BLaER1 treated with 17β-estradiol and CSF1 and Interleukin-3, amounts not matched to agents 10 nM and 100 nM (cell line): ENCODE results near the gene TTC16.

Experiments
- H3K27ac ChIP-seq, 11 experiments: shearing (Covaris generic); formaldehyde crosslinking; 2 replicates each; pipeline ENCODE4 v1.8.1; 2022
- H3K27me3 ChIP-seq, 11 experiments: shearing (Covaris generic); formaldehyde crosslinking; 2 replicates each; pipeline ENCODE4 v1.8.1; 2022
- H3K36me3 ChIP-seq, 11 experiments: shearing (Covaris generic); formaldehyde crosslinking; 2 replicates each; pipeline ENCODE4 v1.8.1; 2022
- H3K4me1 ChIP-seq, 10 experiments: shearing (Covaris generic); formaldehyde crosslinking; 2 replicates each; pipeline ENCODE4 v1.8.1; 2022
- H3K4me2 ChIP-seq, 11 experiments: shearing (Covaris generic); formaldehyde crosslinking; 2 replicates each; pipeline ENCODE4 v1.8.1; 2022
- H3K4me3 ChIP-seq, 10 experiments: shearing (Covaris generic); formaldehyde crosslinking; 2 replicates each; pipeline ENCODE4 v1.8.1; 2022
- H3K9ac ChIP-seq, 11 experiments: shearing (Covaris generic); formaldehyde crosslinking; 2 replicates each; pipeline ENCODE4 v1.8.1; 2022
- H3K9me3 ChIP-seq, 11 experiments: shearing (Covaris generic); formaldehyde crosslinking; replicated peaks in 1 of 11; 2 replicates each; pipeline ENCODE4 v1.8.1; 2022
- H4K20me1 ChIP-seq, 11 experiments: shearing (Covaris generic); formaldehyde crosslinking; 2 replicates each; pipeline ENCODE4 v1.8.1; 2022
- Cebpa-rat ChIP-seq, 11 experiments: shearing (Covaris generic); IDR thresholded peaks; 2 replicates each; pipeline ENCODE4 v1.8.1; 2022

Gene TTC16

DNA sequence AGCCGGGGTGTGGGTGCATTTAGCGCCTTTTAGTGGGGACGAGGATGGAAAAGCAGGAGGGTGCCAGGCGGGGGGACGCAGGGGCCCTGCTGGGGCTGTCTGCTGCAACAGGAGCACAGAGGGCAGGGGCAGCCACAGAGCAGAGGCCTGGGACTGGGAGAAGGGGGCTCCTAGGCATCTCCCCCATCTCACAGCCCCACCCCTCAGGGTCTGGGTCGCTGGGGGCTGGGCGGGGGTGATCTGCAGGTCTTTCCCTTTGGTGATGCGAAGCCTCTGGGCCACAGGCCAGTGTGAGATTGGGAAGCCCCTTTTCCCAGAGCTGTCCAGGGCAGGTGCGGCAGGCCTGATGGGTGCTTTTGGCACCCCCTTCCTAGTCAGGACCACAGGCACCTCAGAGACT lies 14.4 kb downstream of the TTC16 start:
- no peak overlapping the region for H3K4me2 ChIP-seq
- H4K20me1 ChIP-seq = peaks cover 0 to 52% (median 15%) of the 10 kb centered on the region in 11 experiments; a peak in 13 of 22 replicates
- H3K9ac ChIP-seq = peak overlapping the region in 3 of 11 experiments; percentile 1 to 29 (median 20); a peak in 2 of 22 replicates
- no peaks in the 10 kb centered on the region for H3K9me3 ChIP-seq
- peaks cover 11 to 40% (median 18%) of the 10 kb centered on the region in 11 experiments; a peak in 20 of 22 replicates for H3K36me3 ChIP-seq
- no peak for TF ChIP-seq Cebpa-rat (IDR thresholded peaks at IDR 0.05)
- no peak overlapping the region for H3K4me3 ChIP-seq
- no peaks in the 10 kb centered on the region for H3K27me3 ChIP-seq
- H3K4me1 ChIP-seq = peaks cover 18 to 28% (median 26%) of the 10 kb centered on the region in 10 experiments
- no peak overlapping the region for H3K27ac ChIP-seq

DNA sequence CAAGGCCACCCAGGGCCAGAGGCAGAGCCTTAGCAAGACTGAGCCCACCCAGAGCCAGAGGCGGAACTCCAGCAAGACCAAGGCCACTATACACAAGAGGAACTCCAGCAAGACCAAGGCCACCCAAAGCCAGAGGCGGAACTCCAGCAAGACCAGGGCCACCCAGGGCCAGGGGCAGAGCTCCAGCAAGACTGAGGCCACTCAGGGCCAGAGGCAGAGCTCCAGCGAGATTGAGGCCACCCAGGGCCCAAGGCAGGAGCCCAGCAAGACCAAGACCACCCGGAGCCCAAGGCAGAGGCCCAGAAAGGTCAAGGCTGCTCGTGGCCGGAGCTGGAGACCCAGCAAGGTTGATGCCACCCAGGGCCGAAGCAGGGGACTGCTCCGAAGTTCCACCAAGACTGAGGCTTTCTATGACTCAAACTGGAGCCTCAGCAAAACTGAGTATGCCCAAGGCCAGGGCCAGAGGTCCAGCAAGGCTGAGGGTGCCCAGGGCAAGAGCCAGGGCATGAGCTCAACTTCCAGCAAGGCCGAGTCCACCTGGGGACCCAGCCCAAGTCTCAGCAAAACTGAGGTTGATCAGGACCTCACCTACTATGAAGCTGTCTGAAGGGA lies 15.0 kb downstream of the TTC16 start:
- Histone ChIP-seq H3K9me3 (no peaks in the 10 kb centered on the region), H3K4me2 (no peak overlapping the region), H3K4me1 (peaks cover 18 to 33% (median 31%) of the 10 kb centered on the region in 10 experiments), H3K4me3 (no peak overlapping the region), H3K9ac (peak overlapping the region in 2 of 11 experiments; percentile 12 to 20; a peak in 2 of 22 replicates), H3K27me3 (no peaks in the 10 kb centered on the region), H3K36me3 (peaks cover 11 to 40% (median 18%) of the 10 kb centered on the region in 11 experiments; a peak in 20 of 22 replicates), H3K27ac (peak overlapping the region in 2 of 11 experiments; percentile 15 to 23; a peak in 1 of 22 replicates), H4K20me1 (peaks cover 0 to 52% (median 15%) of the 10 kb centered on the region in 11 experiments; a peak in 13 of 22 replicates)
- no peak for TF ChIP-seq Cebpa-rat (IDR thresholded peaks at IDR 0.05)

DNA sequence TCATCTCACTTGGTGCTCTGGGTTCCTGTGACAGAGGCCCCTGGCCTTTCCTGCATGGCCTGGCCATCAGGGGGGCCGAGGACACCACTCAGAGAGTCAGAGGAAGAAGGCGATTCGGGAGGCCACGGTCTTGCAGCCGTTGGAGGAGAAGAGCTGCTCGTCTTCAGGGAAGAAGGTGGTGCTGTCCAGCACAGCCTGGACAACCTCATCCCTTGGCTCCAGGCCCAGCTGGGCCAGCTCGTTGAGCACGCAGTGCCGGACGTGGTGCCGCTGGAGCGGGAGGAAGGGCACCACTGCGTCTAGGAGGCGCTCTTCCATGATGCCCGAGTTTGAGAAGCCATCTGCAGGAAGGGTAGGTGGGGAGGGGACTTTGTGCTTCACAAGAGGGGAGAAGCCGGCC lies 16.1 kb downstream of the TTC16 start:
- H3K27me3 ChIP-seq = no peaks in the 10 kb centered on the region
- peaks cover 0 to 52% (median 15%) of the 10 kb centered on the region in 11 experiments; a peak in 13 of 22 replicates for H4K20me1 ChIP-seq
- peaks cover 18 to 43% (median 41%) of the 10 kb centered on the region in 10 experiments for H3K4me1 ChIP-seq
- H3K9me3 ChIP-seq = no peaks in the 10 kb centered on the region
- H3K4me3 ChIP-seq = no peak overlapping the region
- H3K27ac ChIP-seq = peak overlapping the region in 2 of 11 experiments; percentile 11 to 12; a peak in 2 of 22 replicates
- H3K4me2 ChIP-seq = peak overlapping the region in 3 of 11 experiments; percentile 3 to 94 (median 5); a peak in 1 of 22 replicates
- no peak for TF ChIP-seq Cebpa-rat (IDR thresholded peaks at IDR 0.05)
- peaks cover 11 to 38% (median 18%) of the 10 kb centered on the region in 11 experiments; a peak in 20 of 22 replicates for H3K36me3 ChIP-seq
- peak overlapping the region in 3 of 11 experiments; percentile 20 to 38 (median 21); a peak in 4 of 22 replicates for H3K9ac ChIP-seq

- H3K9me3 ChIP-seq = no peaks in the 10 kb centered on the region
- H3K27me3 ChIP-seq = no peaks in the 10 kb centered on the region
- peaks cover 11 to 38% (median 18%) of the 10 kb centered on the region in 11 experiments; a peak in 20 of 22 replicates for H3K36me3 ChIP-seq
- H3K4me3 ChIP-seq = no peak overlapping the region
- peak overlapping the region in 5 of 11 experiments; percentile 14 to 38 (median 20); a peak in 4 of 22 replicates for H3K9ac ChIP-seq
- peaks cover 18 to 48% (median 46%) of the 10 kb centered on the region in 10 experiments for H3K4me1 ChIP-seq
- TF ChIP-seq Cebpa-rat (IDR thresholded peaks at IDR 0.05) = no peak
- H3K4me2 ChIP-seq = 0 out of 22 replicates have a peak overlapping the region, but pooled peaks of 5 of the 11 experiments have one; percentile 3 to 98 (median 94)
- peak overlapping the region in 2 of 11 experiments; percentile 11 to 12; a peak in 2 of 22 replicates for H3K27ac ChIP-seq
- peaks cover 0 to 52% (median 15%) of the 10 kb centered on the region in 11 experiments; a peak in 13 of 22 replicates for H4K20me1 ChIP-seq
Measured at GRCh38 chr9:127732444-127732843, 16.6 kb downstream of the TTC16 start.

DNA sequence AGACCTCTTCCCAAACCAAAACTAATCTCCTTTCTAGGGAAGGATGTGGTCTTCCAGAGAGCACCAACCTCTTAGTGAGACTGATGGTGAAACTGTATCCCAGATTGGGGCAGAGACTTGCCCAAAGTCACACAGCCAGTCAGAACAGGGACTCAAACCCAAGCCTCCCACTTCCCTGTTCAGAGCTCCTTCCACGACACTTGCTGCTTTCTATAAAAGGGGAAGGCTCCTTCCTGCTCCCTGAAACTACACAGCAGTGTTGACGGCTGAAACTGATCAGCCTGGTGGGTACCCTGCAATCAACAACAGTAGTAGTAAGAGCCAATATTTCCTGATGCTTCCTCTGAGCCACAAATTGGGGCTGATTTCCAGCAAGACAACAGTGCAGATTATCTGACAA lies 17.7 kb downstream of the TTC16 start:
- H4K20me1 ChIP-seq = peaks cover 0 to 51% (median 15%) of the 10 kb centered on the region in 11 experiments; a peak in 13 of 22 replicates

DNA sequence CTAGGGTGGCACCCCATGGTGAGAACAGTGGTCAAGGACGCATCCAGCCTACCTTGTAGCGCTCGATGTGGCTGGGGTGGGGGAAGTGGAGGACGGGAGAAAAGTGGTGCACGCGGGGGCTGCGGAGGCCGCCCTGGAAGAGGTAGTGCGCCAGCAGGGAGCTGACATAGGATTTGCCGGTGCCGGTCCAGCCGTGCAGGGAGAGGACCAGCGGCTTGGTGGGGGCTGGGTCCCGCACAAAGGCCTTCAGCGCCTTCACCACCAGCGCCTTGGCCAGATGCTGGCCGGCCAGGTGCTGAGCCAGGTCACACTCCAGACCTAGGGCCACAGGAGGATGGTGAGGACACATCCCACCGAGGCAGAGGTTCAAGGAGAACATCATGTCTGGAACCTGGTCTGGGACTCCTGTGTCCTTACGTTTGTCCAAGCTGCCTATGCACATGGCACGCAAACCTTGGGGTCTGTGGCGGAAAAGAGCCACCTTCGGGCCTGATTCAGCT lies 18.4 kb downstream of the TTC16 start:
- H3K4me1 ChIP-seq = peaks cover 18 to 53% (median 46%) of the 10 kb centered on the region in 10 experiments
- H3K9me3 ChIP-seq = no peaks in the 10 kb centered on the region
- H3K9ac ChIP-seq = peak overlapping the region; percentile 84 to 94 (median 90); a peak in 21 of 22 replicates
- no peaks in the 10 kb centered on the region for H3K27me3 ChIP-seq
- peaks cover 0 to 48% (median 15%) of the 10 kb centered on the region in 11 experiments; a peak in 12 of 22 replicates for H4K20me1 ChIP-seq
- TF ChIP-seq Cebpa-rat (IDR thresholded peaks at IDR 0.05) = no peak
- H3K36me3 ChIP-seq = peaks cover 26 to 54% (median 34%) of the 10 kb centered on the region in 11 experiments
- H3K4me3 ChIP-seq = peak overlapping the region; percentile 69 to 87 (median 74)
- peak overlapping the region; percentile 72 to 98 (median 90) for H3K4me2 ChIP-seq
- H3K27ac ChIP-seq = peak overlapping the region in 10 of 11 experiments; percentile 29 to 93 (median 89); a peak in 16 of 22 replicates

More for the DNA sequence above, 17.7 kb downstream of the TTC16 start:
- H3K4me2 ChIP-seq = peak overlapping the region; percentile 72 to 98 (median 90); a peak in 21 of 22 replicates
- H3K27me3 ChIP-seq = no peaks in the 10 kb centered on the region
- H3K4me3 ChIP-seq = 0 out of 20 replicates have a peak overlapping the region, but pooled peaks of 1 of the 10 experiments have one; percentile 74
- H3K4me1 ChIP-seq = peaks cover 18 to 51% (median 46%) of the 10 kb centered on the region in 10 experiments
- no peaks in the 10 kb centered on the region for H3K9me3 ChIP-seq
- H3K9ac ChIP-seq = peak overlapping the region; percentile 23 to 94 (median 87); a peak in 13 of 22 replicates
- peaks cover 20 to 48% (median 27%) of the 10 kb centered on the region in 11 experiments for H3K36me3 ChIP-seq
- no peak for TF ChIP-seq Cebpa-rat (IDR thresholded peaks at IDR 0.05)
- 0 out of 22 replicates have a peak overlapping the region, but pooled peaks of 2 of the 11 experiments have one; percentile 9 to 17 for H3K27ac ChIP-seq

GRCh38 chr9:127734747-127735529 lies 19.1 kb downstream of the TTC16 start, which contains the start of gene TOR2A:
Gene TOR2A (minus strand): TSS chr9:127735294. CDS start chr9:127735270, 24 bp downstream.
- peak within 1 kb of the TSS; percentile 84 to 94 (median 90) for H3K9ac ChIP-seq
- no peaks in the 10 kb centered on the region for H3K27me3 ChIP-seq
- H3K4me1 ChIP-seq = peaks cover 18 to 53% (median 46%) of the 10 kb centered on the region in 10 experiments
- H3K4me3 ChIP-seq = peak within 1 kb of the TSS; percentile 69 to 87 (median 74)
- H3K4me2 ChIP-seq = peak within 1 kb of the TSS; percentile 72 to 98 (median 90)
- no peak for TF ChIP-seq Cebpa-rat (IDR thresholded peaks at IDR 0.05)
- peak within 1 kb of the TSS; percentile 84 to 93 (median 89) for H3K27ac ChIP-seq
- H4K20me1 ChIP-seq = peaks cover 0 to 43% (median 15%) of the 10 kb centered on the region in 11 experiments; a peak in 12 of 22 replicates
- no peaks in the 10 kb centered on the region for H3K9me3 ChIP-seq
- H3K36me3 ChIP-seq = peaks cover 33 to 57% (median 40%) of the 10 kb centered on the region in 11 experiments
